HepG2 (cell line): Measurements from ENCODE around the gene BIRC6. TPM values are rescaled to one million over a fixed set of nuclear protein-coding genes. Genes with fewer than 3 reads are reported as not detected.

Experiments
- BRCA1 ChIP-seq: sonication (generic); formaldehyde crosslinking; IDR thresholded peaks from 2 replicates; pipeline ENCODE4 v1.4.0; 2020; ENCODE audit warnings: missing genetic modification reagents
- CBFB ChIP-seq: sonication (generic); formaldehyde crosslinking; IDR thresholded peaks from 2 replicates; pipeline ENCODE4 v1.4.0; 2020; ENCODE audit warnings: missing genetic modification reagents
- ETV6 ChIP-seq: sonication (generic); formaldehyde crosslinking; conservative IDR thresholded peaks from 2 replicates; pipeline ENCODE4 v1.4.0; 2020; ENCODE audit warnings: missing genetic modification reagents
- HOXA3 ChIP-seq: sonication (generic); formaldehyde crosslinking; IDR thresholded peaks from 2 replicates; pipeline ENCODE4 v1.5.0; 2020; ENCODE audit warnings: missing genetic modification reagents
- MED13 ChIP-seq: sonication (generic); formaldehyde crosslinking; IDR thresholded peaks from 2 replicates; pipeline ENCODE4 v1.5.0; 2020; ENCODE audit warnings: missing genetic modification reagents
- NFYC ChIP-seq: IDR thresholded peaks from 2 replicates; pipeline ENCODE4 v1.6.1; 2016; ENCODE audit warnings: missing genetic modification reagents, missing compliant biosample characterization
- SIN3B ChIP-seq: fragments of 150-350 bp; IDR thresholded peaks from 2 replicates; pipeline ENCODE4 v1.6.1; 2014; ENCODE audit warnings: low read length
- SSRP1 ChIP-seq: IDR thresholded peaks from 2 replicates; pipeline ENCODE4 v1.6.1; 2016; ENCODE audit warnings: control low read depth
- XRCC5 ChIP-seq: fragments of 200-400 bp; formaldehyde crosslinking; optimal IDR thresholded peaks from 2 replicates; pipeline ENCODE3; 2017; ENCODE audit warnings: mild to moderate bottlenecking, low read length
- ZBTB3 ChIP-seq: sonication (generic); formaldehyde crosslinking; IDR thresholded peaks from 2 replicates; pipeline ENCODE4 v1.4.0; 2020; ENCODE audit warnings: low read depth, mild to moderate bottlenecking, moderate library complexity, missing genetic modification reagents, borderline replicate concordance
- ZKSCAN5 ChIP-seq: sonication (generic); formaldehyde crosslinking; IDR thresholded peaks from 2 replicates; pipeline ENCODE4 v1.5.1; 2020; ENCODE audit warnings: mild to moderate bottlenecking, missing genetic modification reagents
- ZNF317 ChIP-seq: sonication (generic); formaldehyde crosslinking; IDR thresholded peaks from 2 replicates; pipeline ENCODE4 v1.5.0; 2020; ENCODE audit warnings: mild to moderate bottlenecking, missing genetic modification reagents
- ZNF335 ChIP-seq: sonication (generic); formaldehyde crosslinking; IDR thresholded peaks from 2 replicates; pipeline ENCODE4 v1.4.0; 2020; ENCODE audit warnings: missing genetic modification reagents
- ZNF431 ChIP-seq: sonication (generic); formaldehyde crosslinking; IDR thresholded peaks from 2 replicates; pipeline ENCODE4 v1.9.0; 2022; ENCODE audit warnings: missing genetic modification reagents, low read depth, mild to moderate bottlenecking, borderline replicate concordance
- ZNF781 ChIP-seq: sonication (generic); formaldehyde crosslinking; IDR thresholded peaks from 2 replicates; pipeline ENCODE4 v1.5.1; 2020; ENCODE audit warnings: borderline replicate concordance, mild to moderate bottlenecking, missing genetic modification reagents; ENCODE audit errors: not compliant biosample characterization
- ZSCAN25 ChIP-seq: sonication (generic); formaldehyde crosslinking; IDR thresholded peaks from 2 replicates; pipeline ENCODE4 v1.8.0; 2022; ENCODE audit warnings: mild to moderate bottlenecking, missing genetic modification reagents
- ZSCAN9 ChIP-seq: IDR thresholded peaks from 2 replicates; pipeline ENCODE4 v1.6.1; 2016; ENCODE audit warnings: borderline replicate concordance
- polyA plus RNA-seq, 8 experiments: library from polyadenylated mRNA; depleted of rRNA in 3 of 8; stranded (reverse) in 7 of 8; unstranded in 1 of 8; fragments of >200 nt; fragmentation: Illumina TruSeq in 4 of 8; extraction: Trizol in 4 of 8; gene quantifications; 2 replicates each; pipeline versions ENCODE4 v1.2.1 to v1.2.3, GENCODE V29; 2011 to 2016; ENCODE audit warnings: low read depth in 4 of 8, missing spikeins in 1 of 8, mixed read lengths in 1 of 8; ENCODE audit not compliant: insufficient read depth in 1 of 8
- total RNA-seq, 5 experiments: library from RNA; depleted of rRNA; stranded (reverse); fragments of >200 nt; fragmentation: Illumina TruSeq; extraction: Trizol; gene quantifications; 2 replicates each; pipeline ENCODE4 v1.2.3, GENCODE V29; 2016; ENCODE audit warnings: low read depth in 1 of 5
- TF ChIP-seq, protein P1 (sequence below): sonication (generic); formaldehyde crosslinking; IDR thresholded peaks from 2 replicates; pipeline ENCODE4 v1.4.0; 2020; ENCODE audit warnings: missing genetic modification reagents, mild to moderate bottlenecking, borderline replicate concordance
- TF ChIP-seq, protein P2 (sequence below): sonication (generic); formaldehyde crosslinking; IDR thresholded peaks from 2 replicates; pipeline ENCODE4 v1.5.0; 2020; ENCODE audit warnings: mild to moderate bottlenecking, missing genetic modification reagents
- TF ChIP-seq, protein P3 (sequence below): sonication (generic); formaldehyde crosslinking; IDR thresholded peaks from 2 replicates; pipeline ENCODE4 v1.5.0; 2020; ENCODE audit warnings: mild to moderate bottlenecking, missing genetic modification reagents
- TF ChIP-seq, protein P4 (sequence below): sonication (generic); formaldehyde crosslinking; IDR thresholded peaks from 2 replicates; pipeline ENCODE4 v1.4.0; 2020; ENCODE audit warnings: missing genetic modification reagents

BIRC6 gene
- total and polyA plus RNA-seq, 2 of the 13 experiments (the other 11 are each of a cell fraction or from before 2014, with no cell fraction given) = 65.6 to 120 TPM

DNA sequence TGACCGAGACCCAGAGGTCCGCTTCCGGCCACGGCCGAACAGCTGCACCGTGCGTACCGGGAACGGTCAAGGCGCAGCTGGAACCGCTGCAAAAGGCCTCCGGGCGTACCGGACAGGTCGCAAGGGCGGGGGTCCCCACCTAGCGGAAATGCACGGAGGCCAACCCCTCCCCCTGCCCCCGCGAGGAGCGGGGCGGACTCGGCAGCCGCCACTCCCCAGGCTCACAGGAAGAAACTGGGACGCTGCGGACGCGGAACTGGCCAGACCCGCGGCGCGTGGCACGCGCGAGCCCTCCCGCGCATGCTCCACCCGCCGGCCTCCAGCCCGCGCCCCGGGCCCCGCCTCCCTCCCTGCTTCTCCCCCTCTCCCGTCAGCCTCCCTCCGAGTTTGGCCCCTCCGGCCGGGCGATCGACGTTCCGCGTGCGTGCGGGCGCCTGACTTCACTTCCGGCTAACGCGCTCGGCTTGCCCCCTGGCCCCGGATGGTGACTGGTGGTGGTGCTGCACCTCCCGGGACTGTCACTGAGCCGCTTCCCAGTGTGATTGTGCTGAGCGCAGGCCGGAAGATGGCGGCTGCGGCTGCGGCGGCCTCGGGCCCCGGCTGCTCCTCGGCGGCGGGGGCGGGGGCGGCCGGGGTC lies at the start of gene BIRC6 (continued):
- TF ChIP-seq HOXA3 (CRISPR knock-in tag) (peak; percentile 93), ZBTB3 (CRISPR knock-in tag) (peak; percentile 92), CBFB (peak; percentile 39), ZSCAN9 (CRISPR knock-in tag) (peak; percentile 92), ZNF431 (peak; percentile 77; the same call in 1 of the 2 replicates), MED13 (CRISPR knock-in tag) (no peak), ZNF335 (CRISPR knock-in tag) (peak; percentile 58; the same call in 1 of the 2 replicates), ZKSCAN5 (CRISPR knock-in tag) (no peak), ZNF317 (CRISPR knock-in tag) (peak; percentile 94), SIN3B (peak; percentile 23), ZSCAN25 (peak; percentile 57), ZNF781 (CRISPR knock-in tag) (peak; percentile 88), BRCA1 (peak; percentile 80; the same call in 1 of the 2 replicates), XRCC5 (peak; percentile 86), NFYC (peak; percentile 54; the same call in 1 of the 2 replicates), SSRP1 (CRISPR knock-in tag) (peak; percentile 89), ETV6 (CRISPR knock-in tag) (peak; percentile 72)
- TF ChIP-seq, protein P1, sequence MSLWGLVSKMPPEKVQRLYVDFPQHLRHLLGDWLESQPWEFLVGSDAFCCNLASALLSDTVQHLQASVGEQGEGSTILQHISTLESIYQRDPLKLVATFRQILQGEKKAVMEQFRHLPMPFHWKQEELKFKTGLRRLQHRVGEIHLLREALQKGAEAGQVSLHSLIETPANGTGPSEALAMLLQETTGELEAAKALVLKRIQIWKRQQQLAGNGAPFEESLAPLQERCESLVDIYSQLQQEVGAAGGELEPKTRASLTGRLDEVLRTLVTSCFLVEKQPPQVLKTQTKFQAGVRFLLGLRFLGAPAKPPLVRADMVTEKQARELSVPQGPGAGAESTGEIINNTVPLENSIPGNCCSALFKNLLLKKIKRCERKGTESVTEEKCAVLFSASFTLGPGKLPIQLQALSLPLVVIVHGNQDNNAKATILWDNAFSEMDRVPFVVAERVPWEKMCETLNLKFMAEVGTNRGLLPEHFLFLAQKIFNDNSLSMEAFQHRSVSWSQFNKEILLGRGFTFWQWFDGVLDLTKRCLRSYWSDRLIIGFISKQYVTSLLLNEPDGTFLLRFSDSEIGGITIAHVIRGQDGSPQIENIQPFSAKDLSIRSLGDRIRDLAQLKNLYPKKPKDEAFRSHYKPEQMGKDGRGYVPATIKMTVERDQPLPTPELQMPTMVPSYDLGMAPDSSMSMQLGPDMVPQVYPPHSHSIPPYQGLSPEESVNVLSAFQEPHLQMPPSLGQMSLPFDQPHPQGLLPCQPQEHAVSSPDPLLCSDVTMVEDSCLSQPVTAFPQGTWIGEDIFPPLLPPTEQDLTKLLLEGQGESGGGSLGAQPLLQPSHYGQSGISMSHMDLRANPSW = no peak; the same call in 1 of the 2 replicates
- TF ChIP-seq, protein P2, sequence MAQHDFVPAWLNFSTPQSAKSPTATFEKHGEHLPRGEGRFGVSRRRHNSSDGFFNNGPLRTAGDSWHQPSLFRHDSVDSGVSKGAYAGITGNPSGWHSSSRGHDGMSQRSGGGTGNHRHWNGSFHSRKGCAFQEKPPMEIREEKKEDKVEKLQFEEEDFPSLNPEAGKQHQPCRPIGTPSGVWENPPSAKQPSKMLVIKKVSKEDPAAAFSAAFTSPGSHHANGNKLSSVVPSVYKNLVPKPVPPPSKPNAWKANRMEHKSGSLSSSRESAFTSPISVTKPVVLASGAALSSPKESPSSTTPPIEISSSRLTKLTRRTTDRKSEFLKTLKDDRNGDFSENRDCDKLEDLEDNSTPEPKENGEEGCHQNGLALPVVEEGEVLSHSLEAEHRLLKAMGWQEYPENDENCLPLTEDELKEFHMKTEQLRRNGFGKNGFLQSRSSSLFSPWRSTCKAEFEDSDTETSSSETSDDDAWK = no peak
- TF ChIP-seq, protein P3, sequence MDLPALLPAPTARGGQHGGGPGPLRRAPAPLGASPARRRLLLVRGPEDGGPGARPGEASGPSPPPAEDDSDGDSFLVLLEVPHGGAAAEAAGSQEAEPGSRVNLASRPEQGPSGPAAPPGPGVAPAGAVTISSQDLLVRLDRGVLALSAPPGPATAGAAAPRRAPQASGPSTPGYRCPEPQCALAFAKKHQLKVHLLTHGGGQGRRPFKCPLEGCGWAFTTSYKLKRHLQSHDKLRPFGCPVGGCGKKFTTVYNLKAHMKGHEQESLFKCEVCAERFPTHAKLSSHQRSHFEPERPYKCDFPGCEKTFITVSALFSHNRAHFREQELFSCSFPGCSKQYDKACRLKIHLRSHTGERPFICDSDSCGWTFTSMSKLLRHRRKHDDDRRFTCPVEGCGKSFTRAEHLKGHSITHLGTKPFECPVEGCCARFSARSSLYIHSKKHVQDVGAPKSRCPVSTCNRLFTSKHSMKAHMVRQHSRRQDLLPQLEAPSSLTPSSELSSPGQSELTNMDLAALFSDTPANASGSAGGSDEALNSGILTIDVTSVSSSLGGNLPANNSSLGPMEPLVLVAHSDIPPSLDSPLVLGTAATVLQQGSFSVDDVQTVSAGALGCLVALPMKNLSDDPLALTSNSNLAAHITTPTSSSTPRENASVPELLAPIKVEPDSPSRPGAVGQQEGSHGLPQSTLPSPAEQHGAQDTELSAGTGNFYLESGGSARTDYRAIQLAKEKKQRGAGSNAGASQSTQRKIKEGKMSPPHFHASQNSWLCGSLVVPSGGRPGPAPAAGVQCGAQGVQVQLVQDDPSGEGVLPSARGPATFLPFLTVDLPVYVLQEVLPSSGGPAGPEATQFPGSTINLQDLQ = peak; percentile 86; the same call in 1 of the 2 replicates
- TF ChIP-seq, protein P4, sequence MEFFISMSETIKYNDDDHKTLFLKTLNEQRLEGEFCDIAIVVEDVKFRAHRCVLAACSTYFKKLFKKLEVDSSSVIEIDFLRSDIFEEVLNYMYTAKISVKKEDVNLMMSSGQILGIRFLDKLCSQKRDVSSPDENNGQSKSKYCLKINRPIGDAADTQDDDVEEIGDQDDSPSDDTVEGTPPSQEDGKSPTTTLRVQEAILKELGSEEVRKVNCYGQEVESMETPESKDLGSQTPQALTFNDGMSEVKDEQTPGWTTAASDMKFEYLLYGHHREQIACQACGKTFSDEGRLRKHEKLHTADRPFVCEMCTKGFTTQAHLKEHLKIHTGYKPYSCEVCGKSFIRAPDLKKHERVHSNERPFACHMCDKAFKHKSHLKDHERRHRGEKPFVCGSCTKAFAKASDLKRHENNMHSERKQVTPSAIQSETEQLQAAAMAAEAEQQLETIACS (CRISPR knock-in tag) = peak; percentile 81
